GM19035 (cell line): ENCODE results near the gene SCGN.

Experiments
- ATAC-seq: cut with Tn5 transposase; IDR thresholded peaks from one replicate; pipeline ENCODE4 v1.9.1; 2021; ENCODE audit not compliant: unreplicated experiment

The SCGN gene

DNA sequence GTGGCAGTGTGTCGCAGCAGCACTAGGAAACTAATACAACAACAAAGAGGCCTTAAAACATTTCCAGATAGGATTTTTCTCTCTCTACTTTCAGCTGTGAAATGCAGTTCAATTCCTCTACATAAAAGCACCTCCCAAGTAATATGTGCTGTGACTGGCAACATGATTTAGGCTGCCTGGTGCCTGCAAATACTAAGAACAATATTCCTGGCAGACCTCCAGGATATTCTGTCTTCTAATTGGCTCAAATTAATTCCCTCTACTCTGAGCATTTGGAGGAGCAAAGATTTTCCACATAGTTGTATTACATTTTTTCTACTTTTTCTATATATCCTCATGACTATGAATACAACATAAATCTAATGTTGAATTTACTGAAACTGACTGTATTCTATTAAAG is 33.2 kb downstream of the SCGN start:
- no peak for ATAC-seq

DNA sequence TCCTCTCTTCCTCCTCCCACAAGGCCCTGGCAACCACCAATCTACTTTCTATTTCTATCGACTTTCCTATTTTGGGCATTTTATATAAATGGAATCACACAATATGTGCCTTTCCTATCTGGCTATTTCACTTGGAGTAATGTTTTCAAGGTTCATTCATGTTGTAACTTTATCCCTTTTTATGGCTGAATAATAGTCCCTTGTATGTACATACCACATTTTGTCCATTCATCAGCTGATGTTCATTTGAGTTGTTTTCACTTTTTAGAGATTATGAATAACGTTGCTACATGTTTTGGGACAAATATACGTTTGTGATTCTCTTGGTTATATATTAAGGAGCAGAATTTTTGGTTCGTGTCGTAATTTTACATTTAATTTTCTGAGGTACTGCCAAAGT is 33.9 kb downstream of the SCGN start:
- ATAC-seq = no peak

DNA sequence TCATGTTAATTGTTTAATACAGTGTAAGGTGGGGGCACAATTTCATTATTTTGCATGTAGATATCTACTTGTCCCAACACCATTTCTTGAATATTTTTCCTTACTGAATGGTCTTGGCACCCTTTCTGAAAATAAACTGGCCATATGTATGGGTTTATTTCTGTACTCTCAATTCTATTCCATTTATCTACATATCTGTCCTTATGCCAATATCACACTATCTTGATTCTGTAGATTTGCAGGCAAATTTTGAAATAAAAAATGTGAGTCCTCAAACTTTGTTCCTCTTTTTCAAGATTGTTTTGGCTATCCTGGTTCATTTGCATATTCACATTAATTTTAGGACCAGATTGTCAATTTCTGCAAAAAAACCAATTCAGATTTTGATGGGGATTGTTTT is 34.8 kb downstream of the SCGN start:
- ATAC-seq = no peak

DNA sequence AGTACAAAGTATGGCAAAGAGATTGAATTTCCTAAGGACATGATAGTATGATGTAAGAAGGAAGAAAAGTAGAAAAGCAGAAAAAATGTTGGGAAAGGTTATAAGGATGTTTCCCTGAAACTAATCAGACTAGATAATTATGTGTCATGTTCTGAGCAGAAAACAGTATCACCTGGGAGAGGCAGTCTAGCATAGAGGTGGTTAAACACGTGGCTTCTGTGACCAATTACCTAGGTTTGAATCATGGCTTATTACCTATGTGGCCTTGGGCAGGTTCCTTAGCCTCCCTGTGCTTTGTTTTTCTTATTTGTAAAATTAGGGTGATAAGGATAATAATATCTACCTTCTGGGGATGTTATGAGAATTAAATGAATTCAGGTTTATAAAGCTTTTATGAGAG is 38.0 kb downstream of the SCGN start:
- ATAC-seq = no peak

DNA sequence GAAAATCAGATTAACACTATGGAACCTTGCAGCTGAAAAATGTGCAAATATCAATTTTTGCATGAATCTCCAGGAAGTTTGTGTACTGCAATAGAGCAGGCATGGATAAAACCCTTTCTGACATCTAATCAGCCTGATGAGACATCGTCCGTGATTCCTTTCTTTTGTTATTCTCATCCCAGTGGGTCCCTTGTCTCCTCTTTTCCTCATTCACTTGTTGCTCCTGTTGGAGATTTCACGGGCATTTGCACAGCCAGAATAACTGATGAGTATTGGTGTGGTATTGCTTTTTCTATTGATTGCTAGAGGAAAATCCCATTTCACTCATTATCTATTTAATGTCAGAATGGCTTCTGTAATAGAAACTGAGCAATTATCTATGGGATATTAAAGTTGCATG is 39.9 kb downstream of the SCGN start:
- no peak for ATAC-seq

DNA sequence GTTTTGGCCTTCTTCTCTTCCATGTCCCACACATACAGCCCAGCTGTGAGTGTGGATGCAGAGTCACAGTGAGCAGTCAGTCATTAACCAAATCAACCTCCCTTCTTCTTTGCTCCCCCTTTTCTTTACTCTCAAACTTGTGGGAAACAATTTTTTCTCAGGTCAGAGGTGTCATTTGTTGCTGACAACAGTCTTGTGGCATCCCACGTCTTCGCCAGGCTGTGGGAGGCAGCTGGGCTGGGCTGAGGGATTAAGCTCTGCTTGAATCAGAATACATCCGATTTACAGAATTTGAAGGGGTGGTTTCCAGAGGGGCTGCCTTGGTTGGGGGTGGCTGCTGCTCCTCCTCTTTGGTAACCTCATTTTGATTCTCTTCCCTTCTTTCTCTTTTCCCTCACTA is 40.5 kb downstream of the SCGN start:
- no peak for ATAC-seq

DNA sequence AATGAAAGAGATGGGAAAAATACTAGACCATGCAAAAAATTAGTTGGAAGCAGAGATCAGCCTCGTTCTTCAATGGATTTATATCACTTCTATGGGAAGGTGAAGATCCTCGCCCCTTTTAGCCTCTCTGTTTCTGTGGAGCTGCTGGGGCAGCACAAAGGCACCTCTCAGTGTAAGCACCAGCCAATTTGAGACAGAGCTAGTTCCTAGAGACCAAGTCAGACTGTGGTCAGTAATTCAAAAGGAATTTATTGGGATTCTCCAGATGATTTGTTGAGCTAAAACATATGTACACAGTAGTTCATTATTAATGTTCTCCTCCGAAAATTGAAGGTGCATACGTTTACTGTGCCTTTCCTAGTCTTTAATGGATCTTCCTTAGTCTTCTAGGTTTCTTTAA is 42.4 kb downstream of the SCGN start:
- no peak for ATAC-seq

DNA sequence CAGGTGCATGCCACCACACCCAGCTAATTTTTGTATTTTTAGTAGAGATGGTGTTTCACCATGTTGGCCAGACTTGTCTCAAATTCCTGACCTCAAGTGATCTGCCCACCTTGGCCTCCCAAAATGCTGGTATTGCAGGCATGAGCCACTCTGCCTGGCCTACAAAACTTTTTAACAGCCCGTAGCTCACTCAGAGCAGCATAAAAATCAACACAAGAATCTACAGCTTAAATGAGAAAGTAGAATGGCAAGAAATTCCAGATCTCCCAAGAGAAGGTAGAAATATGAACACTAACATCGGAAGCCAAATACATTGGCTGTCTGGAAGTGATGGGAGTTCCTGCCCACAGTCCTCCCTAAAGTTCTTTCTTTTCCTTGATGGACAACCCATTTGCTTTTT is 43.7 kb downstream of the SCGN start:
- no peak for ATAC-seq

DNA sequence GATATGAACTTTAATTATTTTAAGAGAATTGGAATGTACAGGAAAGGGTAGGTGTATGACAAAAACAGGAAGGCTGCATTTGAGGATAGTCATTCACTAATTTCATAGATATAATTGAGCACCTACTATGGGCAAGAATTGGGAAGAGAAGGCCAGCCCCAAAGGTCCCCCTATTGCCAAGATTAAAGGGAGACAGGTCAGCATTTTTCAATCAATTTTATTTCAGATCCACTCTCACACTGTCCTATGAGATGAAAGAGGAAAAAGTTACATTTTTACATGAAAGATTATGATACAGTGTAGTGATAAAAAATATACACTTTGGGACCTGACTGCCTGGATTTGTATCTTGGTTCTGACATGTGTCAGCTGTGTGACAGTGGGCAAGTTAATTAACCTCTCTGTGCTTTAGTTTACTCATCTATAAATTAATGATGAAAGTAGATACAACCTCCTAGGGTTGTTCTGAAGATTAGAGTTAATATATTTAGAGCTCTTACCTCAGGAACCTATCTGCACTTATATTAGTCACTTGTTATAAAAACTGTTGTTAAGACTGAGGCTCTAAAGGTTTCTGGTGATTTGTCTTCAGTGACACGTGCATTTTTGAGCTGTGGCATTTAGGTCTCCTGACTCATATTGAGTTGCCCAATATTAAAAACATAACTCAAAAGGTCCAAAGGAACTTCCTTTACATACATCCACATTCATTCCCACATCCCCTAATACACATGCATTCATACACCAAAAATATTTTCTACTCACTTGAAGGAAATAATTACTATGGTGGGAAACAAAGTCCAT is 45.7 kb downstream of the SCGN start:
- ATAC-seq = no peak

DNA sequence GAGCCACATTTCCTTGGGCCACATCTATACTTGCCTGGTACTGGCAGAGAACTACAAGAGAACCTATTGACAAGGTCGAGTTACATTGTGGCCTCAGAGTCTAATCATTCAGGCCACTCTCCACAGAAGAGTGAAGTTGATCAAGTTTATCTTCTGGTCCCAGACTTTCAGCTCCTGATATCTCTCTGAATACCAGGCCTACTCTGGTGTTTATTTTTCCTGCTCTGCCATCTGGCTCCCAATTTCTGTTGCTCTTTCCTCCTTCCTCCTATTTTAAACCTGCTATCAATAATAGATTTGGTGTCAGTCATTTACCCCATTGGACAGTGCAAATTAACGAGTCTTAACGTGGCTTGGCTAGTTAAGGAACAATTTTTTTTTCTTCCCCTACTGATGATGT is 46.6 kb downstream of the SCGN start:
- ATAC-seq = no peak

DNA sequence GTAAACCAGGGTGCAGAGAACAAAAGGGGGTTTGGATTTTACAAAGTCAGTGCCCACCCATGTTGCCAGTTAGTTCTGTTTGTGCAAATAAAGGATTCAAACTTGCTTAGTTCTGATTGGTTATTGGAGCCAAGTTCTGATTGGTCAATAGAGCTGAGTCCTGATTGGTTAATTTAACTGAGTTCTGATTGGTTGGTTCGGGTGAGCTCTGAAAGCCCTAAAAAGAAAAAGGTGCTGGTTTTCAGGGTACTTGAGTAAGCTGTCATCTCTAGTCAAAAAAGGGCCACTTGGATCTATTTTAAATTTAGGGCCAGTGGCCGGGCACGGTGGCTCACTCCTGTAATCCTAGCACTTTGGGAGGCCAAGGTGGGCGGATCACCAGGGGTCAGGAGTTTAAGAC is 47.6 kb downstream of the SCGN start:
- no peak for ATAC-seq

DNA sequence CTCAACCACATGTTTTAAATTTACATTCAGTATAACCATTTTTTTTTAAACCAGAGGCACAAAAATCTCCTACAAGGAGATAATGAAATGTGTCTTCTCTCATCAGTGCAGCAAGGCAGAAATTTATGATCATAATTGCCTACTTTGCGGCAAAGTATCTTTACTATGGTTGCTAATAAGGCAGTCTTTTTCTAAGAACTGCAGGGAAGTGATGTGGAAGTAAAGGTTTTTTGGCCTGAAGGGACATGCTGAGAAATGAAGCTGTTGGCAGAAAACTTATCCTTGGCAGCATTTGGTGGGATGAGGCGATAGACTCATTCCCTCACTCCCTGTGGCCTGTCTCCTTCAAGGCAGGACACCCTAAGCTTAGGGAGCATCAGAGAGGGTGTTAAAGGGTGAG is 48.7 kb downstream of the SCGN start:
- ATAC-seq = no peak

DNA sequence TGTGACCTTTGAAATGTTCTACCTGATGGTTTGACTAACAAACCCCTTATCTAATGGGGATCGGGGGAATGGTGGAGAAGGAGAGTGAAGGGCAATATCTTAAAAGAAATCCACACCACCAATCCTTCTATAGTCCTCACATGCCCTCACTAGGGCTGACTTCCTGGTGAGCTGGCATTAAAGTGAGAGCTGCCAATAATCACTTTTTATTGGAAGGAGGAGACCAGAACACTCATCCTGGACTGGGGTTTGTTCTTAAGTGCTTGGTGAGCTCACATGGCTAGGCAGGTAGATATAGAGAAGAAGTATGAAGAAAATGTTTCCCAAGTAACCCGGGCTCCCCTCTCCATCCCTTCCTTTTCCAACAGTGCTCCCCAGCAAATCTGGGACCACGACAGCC is 49.8 kb downstream of the SCGN start:
- ATAC-seq = no peak

DNA sequence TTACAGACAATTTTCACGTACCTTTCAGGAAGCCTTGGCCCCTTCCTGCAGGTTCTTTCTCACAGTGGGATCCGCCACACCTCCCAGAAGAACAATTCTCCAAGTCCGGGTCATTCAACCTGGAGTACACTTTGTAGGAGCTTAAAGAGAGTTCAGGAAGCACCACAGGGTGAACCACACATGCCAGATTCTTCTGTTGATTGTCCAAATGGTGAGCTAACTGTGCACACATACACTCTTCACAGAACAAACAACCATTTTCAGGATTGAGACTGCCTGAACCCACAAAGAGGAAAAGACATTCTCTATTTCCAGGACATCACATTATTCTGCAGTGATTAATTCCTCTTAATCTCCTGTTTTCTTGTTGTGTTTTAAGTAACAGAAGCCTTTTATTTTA is 51.0 kb downstream of the SCGN start:
- no peak for ATAC-seq

DNA sequence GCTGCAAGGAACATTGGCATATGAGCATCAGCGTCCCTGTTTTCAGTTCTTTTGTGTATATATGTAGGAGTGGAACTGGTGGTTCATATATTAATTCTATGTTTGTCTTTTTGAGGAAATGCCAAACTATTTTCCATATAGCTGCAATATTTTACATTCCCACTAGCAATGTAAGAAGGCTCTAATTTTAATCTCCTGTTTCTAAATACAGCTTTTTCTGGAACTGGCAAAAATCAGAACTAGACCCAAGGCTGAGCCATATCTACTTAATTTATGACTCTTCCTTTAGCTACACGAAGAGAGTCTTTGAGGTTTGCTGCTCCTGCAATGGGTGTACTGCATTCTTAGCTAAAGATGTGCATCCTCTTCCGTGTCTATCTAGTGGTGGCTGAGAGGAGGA is 52.0 kb downstream of the SCGN start:
- no peak for ATAC-seq

DNA sequence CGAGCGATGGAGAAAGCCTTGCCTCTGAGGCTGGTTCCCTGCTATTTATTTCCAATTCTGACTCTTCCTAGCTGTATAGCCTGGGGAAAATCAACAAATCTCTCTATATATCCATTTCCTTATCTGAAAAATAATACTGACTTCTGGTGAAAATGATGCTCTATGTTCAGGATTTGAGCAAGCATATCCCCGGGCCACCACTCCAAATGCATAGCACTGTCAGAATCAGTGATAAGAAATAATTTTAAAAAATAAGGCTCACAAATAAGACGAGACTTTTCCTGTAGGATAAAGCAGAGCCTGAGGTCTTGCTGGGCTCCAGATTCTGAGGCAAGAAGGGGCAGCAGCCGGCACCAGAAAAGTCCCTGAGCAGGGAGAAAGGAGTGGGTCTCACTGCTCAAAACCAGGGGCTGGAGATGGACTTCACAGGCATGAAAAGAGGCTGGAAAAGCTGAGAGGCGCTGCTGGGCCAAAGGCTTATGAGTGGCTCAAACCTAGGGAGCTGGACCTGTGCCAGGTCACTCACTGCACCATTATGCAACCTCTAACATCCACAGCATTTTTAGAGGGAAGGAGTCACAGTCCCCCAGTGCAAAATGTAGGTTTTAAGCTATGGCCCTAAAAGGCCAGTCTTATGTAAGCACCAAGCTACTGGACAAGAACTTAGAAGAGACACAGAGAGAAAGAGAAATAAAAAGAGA is 54.4 kb downstream of the SCGN start:
- no peak for ATAC-seq

DNA sequence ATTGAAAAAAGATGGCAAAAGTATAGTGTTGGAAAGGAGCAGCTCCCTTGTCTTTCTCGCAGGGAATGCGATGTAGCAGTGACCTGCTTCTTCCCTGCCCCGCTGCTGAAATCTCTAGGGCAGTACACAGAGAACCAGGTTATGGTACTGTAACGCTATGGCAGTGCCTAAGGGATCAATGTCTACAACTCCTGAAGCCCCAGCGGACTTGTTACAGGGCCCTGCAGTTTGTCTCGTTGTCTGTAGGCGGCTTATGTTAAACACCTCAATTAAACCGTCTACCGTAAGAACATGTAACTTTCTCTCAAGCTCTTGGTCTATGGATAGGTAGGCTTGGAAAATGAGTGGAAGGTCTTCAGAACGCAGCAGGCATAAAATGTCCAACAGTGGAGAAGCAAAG is 57.7 kb downstream of the SCGN start:
- no peak for ATAC-seq

DNA sequence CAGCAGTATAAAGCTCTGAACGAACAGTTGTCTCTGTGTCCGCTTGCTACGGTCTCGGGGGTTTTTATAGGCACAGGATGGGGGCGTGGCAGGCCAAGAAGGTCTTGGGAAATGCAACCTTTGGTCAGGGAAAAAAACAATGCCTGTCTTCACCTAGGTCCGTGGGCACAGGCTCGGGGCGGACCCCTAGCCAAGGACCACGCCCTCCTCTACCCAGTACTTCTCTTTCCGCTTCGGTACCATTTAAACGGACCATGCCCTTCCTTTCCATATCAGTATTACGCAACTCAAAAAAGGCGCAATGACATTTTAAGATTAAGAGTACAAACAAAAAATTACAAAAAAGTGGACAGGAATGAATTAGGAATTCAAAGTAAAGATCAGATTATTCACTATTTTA is 58.3 kb downstream of the SCGN start:
- no peak for ATAC-seq

DNA sequence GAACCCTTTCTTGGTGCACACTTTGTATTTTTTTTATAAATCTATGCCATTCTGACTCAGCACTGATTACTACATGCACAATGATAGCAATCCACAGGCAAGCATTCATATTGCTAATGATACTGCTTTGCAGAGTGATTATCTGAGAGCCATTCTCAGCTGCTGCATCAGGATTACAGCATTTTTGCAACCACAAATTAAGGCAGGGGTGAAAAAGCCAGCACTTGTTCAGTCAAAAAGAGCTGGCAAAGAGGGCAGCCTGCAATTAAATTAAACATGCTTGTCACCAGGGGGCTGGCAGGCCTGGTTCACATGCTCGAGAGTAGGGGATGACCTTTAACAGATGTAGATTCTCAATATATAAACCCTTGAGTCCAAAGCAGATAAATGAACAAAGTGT is 61.8 kb downstream of the SCGN start:
- ATAC-seq = no peak

DNA sequence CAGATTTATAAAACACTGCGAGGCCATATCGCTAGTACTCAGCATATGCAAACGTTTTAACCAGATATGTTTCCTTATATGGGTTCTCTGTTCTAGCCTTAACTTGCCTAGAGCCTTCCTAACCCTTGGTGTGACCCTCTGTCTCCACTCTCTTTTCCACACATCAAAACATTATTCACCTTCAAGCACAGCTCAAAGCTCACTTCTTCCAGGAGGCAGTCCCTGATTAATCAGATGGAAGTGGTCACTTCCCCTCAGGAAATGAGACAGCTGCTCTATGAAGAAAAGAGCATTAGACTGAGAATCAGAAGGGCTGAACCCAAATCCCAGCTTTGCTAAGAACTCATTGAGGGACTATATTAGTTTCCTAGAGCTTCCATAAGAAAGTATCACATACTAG is 62.8 kb downstream of the SCGN start:
- no peak for ATAC-seq

DNA sequence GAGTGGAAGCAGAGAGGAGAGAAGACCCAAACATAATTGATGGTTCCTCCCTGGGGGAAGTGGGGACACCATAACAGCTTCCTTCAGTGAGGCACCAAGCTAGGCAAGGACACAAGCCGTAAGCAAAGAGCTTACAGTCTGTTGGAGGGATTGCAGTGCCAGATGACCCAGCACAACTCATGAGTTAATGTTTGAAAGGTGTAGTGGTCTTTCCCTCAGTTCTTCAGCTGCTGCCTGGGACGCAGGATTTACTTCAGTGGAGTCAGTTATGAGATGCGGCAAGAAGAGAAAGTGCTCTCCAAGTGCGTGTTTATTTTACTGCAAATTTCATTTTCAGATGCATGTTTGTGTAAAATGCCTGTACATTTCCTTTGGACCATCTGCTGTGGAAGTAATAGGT is 63.8 kb downstream of the SCGN start:
- ATAC-seq = no peak

DNA sequence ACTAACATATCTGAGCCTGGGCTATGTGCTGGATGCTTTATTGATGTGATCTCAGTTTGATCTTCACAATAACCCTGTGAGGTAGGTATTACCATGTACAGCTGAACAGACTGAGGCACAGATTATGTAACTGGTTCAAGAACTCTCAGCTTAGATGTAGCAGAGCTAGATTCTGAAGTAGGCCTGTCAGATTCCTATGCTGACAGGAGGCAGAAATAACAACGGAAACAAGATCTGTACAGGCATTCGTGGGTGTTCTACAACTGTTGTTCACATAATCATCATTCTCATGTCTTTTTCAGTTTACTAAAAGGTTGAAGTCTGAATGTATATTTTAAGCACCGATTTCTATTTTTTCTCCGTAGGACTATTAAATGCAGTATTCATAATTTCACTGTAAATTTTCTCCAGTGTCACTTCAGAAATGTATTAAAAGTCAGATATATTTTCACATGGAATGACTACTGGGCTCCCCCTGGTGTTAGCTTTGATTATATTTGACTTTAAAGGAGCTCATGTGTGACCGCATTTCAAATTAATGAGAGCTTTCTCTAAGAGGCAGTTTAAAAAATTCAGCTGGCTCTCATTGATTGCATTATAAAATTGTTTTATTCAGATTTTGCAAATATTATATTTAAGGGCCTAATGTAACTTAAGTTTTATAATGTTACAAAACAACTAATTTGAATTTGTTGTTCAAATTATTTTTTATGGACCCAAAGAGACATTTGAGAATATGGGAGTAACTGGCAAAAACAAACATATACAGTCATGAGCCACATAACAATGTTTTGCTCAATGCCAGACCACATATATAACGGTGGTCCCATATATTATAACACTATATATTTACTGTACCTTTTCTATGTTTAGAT is 66.1 kb downstream of the SCGN start:
- ATAC-seq = no peak
